HepG2 (cell line): Measurements from ENCODE around the gene HTR7.

Experiments
- HNF4A ChIP-seq: sonication (generic); formaldehyde crosslinking; IDR thresholded peaks from 2 replicates; pipeline ENCODE4 v1.4.0; 2020; ENCODE audit warnings: missing genetic modification reagents
- KDM1A ChIP-seq: IDR thresholded peaks from 2 replicates; pipeline ENCODE4 v1.6.1; 2016; ENCODE audit warnings: missing compliant biosample characterization
- KDM5A ChIP-seq: fragments of 200-600 bp; sonication (generic); IDR thresholded peaks from 2 replicates; pipeline ENCODE4 v1.7.0; 2018; ENCODE audit warnings: antibody characterized with exemption, mild to moderate bottlenecking, low read length, borderline replicate concordance
- MLLT10 ChIP-seq: sonication (generic); formaldehyde crosslinking; IDR thresholded peaks from 2 replicates; pipeline ENCODE4 v1.4.0; 2020; ENCODE audit warnings: missing genetic modification reagents
- POLR2A ChIP-seq, 2 experiments: IDR thresholded peaks; 2 replicates each; pipeline ENCODE4 v1.6.1; 2011; ENCODE audit warnings: low read depth in 2 of 2, low read length in 2 of 2, mild to moderate bottlenecking in 1 of 2, moderate library complexity in 1 of 2; ENCODE audit not compliant: insufficient read depth in 1 of 2
- RAD21 ChIP-seq: fragments of 450-650 bp; formaldehyde crosslinking; IDR thresholded peaks from 2 replicates; pipeline ENCODE4 v1.5.0; 2020; ENCODE audit warnings: mild to moderate bottlenecking
- ZBTB8A ChIP-seq: sonication (generic); formaldehyde crosslinking; IDR thresholded peaks from 2 replicates; pipeline ENCODE4 v1.4.0; 2020; ENCODE audit warnings: mild to moderate bottlenecking, low read depth, missing genetic modification reagents, borderline replicate concordance
- TF ChIP-seq, protein P1 (sequence below): sonication (generic); formaldehyde crosslinking; IDR thresholded peaks from 2 replicates; pipeline ENCODE4 v1.5.0; 2020; ENCODE audit warnings: mild to moderate bottlenecking, missing genetic modification reagents, moderate library complexity
- TF ChIP-seq, protein P2 (sequence below): sonication (generic); formaldehyde crosslinking; IDR thresholded peaks from 2 replicates; pipeline ENCODE4 v1.4.0; 2020; ENCODE audit warnings: mild to moderate bottlenecking, missing genetic modification reagents
- TF ChIP-seq, protein P3 (sequence below): sonication (generic); formaldehyde crosslinking; conservative IDR thresholded peaks from 2 replicates; pipeline ENCODE4 v1.5.0; 2020; ENCODE audit warnings: missing genetic modification reagents
- TF ChIP-seq, protein P4 (sequence below): IDR thresholded peaks from 2 replicates; pipeline ENCODE4 v1.6.1; 2016; ENCODE audit warnings: missing compliant biosample characterization, missing genetic modification reagents, borderline replicate concordance

DNA sequence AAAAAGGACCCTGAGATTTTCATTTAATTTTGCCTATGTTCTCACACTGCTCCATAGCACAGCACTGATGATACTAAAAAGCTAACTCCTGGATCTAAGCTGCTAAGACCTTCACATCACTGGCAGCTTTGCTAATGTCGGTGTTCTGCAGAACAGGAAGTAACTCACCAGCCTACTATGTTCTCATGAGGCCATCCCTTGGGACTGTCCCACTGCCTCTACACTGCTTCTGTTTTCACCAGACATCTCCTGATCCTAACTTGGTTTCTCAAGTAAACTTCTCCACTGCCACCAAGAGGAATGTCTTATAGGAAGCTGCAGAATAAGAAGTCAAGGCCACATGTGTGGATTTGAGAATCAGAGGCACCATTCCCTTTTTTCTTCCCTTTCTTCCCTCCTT, 15.1 kb downstream of the HTR7 start:
- TF ChIP-seq POLR2A (IDR thresholded peaks at IDR 0.05; ENCODE audit: insufficient read depth in 1 of 2, low read depth in 2 of 2, low read length in 2 of 2) = no peak
- no peak for TF ChIP-seq KDM1A (CRISPR knock-in tag)
- TF ChIP-seq, protein P1, sequence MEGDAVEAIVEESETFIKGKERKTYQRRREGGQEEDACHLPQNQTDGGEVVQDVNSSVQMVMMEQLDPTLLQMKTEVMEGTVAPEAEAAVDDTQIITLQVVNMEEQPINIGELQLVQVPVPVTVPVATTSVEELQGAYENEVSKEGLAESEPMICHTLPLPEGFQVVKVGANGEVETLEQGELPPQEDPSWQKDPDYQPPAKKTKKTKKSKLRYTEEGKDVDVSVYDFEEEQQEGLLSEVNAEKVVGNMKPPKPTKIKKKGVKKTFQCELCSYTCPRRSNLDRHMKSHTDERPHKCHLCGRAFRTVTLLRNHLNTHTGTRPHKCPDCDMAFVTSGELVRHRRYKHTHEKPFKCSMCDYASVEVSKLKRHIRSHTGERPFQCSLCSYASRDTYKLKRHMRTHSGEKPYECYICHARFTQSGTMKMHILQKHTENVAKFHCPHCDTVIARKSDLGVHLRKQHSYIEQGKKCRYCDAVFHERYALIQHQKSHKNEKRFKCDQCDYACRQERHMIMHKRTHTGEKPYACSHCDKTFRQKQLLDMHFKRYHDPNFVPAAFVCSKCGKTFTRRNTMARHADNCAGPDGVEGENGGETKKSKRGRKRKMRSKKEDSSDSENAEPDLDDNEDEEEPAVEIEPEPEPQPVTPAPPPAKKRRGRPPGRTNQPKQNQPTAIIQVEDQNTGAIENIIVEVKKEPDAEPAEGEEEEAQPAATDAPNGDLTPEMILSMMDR (CRISPR knock-in tag) = no peak
- no peak for TF ChIP-seq RAD21 (CRISPR knock-in tag)
- TF ChIP-seq, protein P2, sequence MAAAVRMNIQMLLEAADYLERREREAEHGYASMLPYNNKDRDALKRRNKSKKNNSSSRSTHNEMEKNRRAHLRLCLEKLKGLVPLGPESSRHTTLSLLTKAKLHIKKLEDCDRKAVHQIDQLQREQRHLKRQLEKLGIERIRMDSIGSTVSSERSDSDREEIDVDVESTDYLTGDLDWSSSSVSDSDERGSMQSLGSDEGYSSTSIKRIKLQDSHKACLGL (CRISPR knock-in tag) = no peak
- TF ChIP-seq, protein P3, sequence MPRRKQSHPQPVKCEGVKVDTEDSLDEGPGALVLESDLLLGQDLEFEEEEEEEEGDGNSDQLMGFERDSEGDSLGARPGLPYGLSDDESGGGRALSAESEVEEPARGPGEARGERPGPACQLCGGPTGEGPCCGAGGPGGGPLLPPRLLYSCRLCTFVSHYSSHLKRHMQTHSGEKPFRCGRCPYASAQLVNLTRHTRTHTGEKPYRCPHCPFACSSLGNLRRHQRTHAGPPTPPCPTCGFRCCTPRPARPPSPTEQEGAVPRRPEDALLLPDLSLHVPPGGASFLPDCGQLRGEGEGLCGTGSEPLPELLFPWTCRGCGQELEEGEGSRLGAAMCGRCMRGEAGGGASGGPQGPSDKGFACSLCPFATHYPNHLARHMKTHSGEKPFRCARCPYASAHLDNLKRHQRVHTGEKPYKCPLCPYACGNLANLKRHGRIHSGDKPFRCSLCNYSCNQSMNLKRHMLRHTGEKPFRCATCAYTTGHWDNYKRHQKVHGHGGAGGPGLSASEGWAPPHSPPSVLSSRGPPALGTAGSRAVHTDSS (CRISPR knock-in tag) = no peak
- TF ChIP-seq KDM5A = no peak
- no peak for TF ChIP-seq ZBTB8A (CRISPR knock-in tag)
- TF ChIP-seq HNF4A (CRISPR knock-in tag) = no peak
- TF ChIP-seq MLLT10 = no peak
- TF ChIP-seq, protein P4, sequence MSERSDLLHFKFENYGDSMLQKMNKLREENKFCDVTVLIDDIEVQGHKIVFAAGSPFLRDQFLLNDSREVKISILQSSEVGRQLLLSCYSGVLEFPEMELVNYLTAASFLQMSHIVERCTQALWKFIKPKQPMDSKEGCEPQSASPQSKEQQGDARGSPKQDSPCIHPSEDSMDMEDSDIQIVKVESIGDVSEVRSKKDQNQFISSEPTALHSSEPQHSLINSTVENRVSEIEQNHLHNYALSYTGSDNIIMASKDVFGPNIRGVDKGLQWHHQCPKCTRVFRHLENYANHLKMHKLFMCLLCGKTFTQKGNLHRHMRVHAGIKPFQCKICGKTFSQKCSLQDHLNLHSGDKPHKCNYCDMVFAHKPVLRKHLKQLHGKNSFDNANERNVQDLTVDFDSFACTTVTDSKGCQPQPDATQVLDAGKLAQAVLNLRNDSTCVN (CRISPR knock-in tag) = no peak
